LHCN-M2 (cell line): ENCODE measurements around the gene DDX3X. TPM values are rescaled to one million over a fixed set of nuclear protein-coding genes. Genes with fewer than 3 reads are reported as not detected.
"Not testable (repeated sequence)": the region's sequence is repeated elsewhere in the genome, so short reads cannot be mapped to it uniquely, and the experiment has no call there.

Experiments used
- DNase-seq: peaks from one replicate; pipeline ENCODE4 v3.0.0-alpha.2; 2012; ENCODE audit warnings: low read depth
- polyA plus RNA-seq: library from polyadenylated mRNA; unstranded; fragments of >200 nt; gene quantifications from one replicate; pipeline ENCODE4 v1.2.1, GENCODE V29; 2012; ENCODE audit warnings: missing spikeins
- total RNA-seq: library from RNA; depleted of rRNA; stranded (reverse); fragments of >200 nt; gene quantifications from 2 replicates; pipeline ENCODE4 v1.2.3, GENCODE V29; 2014; rRNA removed

Gene DDX3X
- total RNA-seq, result 149 and 190 TPM in 2 replicates
- 54.4 TPM for polyA plus RNA-seq

DNA sequence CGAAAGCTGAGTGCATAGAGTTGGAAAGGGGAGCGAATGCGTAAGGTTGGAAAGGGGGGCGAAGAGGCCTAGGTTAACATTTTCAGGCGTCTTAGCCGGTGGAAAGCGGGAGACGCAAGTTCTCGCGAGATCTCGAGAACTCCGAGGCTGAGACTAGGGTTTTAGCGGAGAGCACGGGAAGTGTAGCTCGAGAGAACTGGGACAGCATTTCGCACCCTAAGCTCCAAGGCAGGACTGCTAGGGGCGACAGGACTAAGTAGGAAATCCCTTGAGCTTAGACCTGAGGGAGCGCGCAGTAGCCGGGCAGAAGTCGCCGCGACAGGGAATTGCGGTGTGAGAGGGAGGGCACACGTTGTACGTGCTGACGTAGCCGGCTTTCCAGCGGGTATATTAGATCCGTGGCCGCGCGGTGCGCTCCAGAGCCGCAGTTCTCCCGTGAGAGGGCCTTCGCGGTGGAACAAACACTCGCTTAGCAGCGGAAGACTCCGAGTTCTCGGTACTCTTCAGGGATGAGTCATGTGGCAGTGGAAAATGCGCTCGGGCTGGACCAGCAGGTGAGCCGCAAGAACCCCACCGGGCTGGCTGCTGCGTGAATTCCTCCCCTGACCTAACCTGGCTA is at the start of gene DDX3X:
TSS of gene DDX3X (plus strand) at position 419 of the 619 bp plus-strand sequence. CDS start at position 510, 91 bp downstream.
- peak; percentile 82 for DNase-seq

DNA sequence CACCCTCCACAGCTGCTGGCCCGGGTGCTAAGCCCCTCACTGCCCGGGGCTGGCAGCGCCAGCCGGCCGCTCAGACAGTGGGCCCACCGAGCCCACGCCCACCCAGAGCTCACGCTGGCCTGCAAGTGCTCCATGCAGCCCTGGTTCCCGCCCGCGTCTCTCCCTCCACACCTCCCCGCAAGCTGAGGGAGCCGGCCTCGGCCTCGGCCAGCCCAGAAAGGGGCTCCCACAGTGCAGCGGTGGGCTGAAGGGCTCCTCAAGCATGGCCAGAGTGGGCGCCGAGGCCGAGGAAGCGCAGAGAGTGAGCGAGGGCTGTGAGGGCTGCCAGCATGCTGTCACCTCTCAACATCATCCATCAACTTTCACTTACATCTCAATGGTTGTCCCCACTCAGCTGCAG is 48.0 kb upstream of the DDX3X start:
- not testable (repeated sequence) for DNase-seq

GRCh38 chrX:41288641-41289040 is 45.3 kb upstream of the DDX3X start:
- no peak for DNase-seq

GRCh38 chrX:41289095-41289494 is 44.9 kb upstream of the DDX3X start:
- DNase-seq, result no peak

GRCh38 chrX:41291309-41291708 is 42.7 kb upstream of the DDX3X start:
- DNase-seq, result no peak

- no peak for DNase-seq
Measured at GRCh38 chrX:41293269-41293668, 40.7 kb upstream of the DDX3X start.

GRCh38 chrX:41300758-41301437 is 33.1 kb upstream of the DDX3X start:
- DNase-seq, result peak; percentile 23

- no peak for DNase-seq
Measured at GRCh38 chrX:41301438-41301824, 32.5 kb upstream of the DDX3X start.

- no peak for DNase-seq
Measured at GRCh38 chrX:41302370-41302769, 31.6 kb upstream of the DDX3X start.

GRCh38 chrX:41303013-41303412 is 30.9 kb upstream of the DDX3X start:
- DNase-seq, result no peak

GRCh38 chrX:41304178-41304577 is 29.8 kb upstream of the DDX3X start:
- DNase-seq, result no peak

- DNase-seq, result no peak
Measured at GRCh38 chrX:41308884-41309647, 24.9 kb upstream of the DDX3X start.

DNA sequence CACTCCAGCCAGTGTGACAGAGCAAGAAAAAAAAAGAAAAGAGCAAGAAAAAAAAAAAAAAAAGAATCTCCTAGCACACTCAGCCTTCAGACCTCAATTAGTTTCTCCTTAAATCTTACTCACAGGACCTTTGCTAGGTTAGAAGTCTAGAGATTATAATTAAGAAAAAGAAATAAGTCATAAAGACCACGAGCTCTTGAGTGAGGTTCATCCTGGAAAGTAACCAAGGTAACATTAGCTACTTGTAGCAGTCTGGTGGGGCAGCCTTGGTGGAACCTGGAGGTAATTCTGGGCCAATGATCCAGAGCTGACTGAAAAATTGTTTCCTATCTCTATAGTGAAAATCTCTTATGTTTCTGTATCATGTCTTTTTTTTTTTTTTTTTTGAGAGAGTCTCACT is 21.2 kb upstream of the DDX3X start:
- no peak for DNase-seq

- peak; percentile 72 for DNase-seq
Measured at GRCh38 chrX:41313419-41313818, 20.5 kb upstream of the DDX3X start.

DNA sequence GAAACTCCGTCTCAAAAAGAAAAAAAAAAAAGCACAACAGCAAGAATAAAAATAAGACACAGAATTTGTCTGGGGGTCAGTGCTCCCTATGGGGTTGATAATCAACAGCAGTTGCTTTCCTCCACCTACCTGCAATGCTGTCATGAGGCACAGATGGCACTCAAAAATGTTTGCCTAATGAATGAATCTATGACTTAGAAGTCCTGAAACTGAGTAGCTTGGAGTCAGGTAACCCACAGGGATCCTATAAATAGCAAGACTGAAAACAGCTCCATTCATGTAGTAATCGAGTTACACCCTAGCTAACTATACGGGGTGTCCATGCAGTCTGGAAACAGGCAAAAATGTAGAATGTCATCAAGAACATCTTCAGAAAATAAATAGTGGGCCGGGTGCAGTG is 19.8 kb upstream of the DDX3X start:
- DNase-seq, result no peak

GRCh38 chrX:41314881-41315280 is 19.1 kb upstream of the DDX3X start:
- DNase-seq, result no peak

DNA sequence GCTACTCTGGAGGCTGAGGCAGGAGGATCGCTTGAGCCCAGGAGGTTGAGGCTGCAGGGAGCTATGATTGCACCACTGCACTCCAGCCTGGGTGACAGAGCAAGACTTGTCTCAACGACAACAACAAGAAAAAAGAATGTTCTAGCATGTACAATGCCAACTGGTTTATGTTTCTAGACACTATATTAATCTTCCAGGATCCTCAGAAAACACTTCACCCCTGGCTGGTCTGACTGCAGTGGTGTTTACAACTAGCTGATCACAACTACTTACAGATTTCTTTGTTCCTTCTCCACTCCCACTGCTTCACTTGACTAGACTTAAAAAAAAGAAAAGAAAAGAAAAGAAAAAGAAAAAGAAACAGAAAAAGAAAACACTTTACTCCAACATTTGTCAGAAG is 17.7 kb upstream of the DDX3X start:
- not testable (repeated sequence) for DNase-seq

GRCh38 chrX:41317477-41318208 is 16.3 kb upstream of the DDX3X start:
- DNase-seq, result no peak

DNA sequence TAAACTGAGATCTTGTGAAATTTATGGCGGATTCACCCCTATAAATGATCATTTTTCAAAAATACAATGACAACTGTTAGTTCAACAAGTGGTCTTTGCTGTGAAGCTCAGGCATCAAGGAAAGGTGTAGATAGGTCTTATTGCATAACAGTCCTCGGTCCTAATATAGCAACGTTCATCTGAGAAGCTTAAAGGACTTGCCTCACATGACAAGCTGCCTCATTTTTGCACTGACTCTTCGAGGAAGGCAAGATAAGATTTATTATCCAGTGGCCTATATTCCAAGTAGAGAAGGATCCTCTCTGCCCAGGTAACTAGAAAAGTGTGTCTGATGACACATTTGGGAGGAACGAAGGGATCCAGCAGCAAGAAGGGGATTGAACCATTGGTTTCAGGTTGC is 13.6 kb upstream of the DDX3X start:
- DNase-seq, result no peak

DNA sequence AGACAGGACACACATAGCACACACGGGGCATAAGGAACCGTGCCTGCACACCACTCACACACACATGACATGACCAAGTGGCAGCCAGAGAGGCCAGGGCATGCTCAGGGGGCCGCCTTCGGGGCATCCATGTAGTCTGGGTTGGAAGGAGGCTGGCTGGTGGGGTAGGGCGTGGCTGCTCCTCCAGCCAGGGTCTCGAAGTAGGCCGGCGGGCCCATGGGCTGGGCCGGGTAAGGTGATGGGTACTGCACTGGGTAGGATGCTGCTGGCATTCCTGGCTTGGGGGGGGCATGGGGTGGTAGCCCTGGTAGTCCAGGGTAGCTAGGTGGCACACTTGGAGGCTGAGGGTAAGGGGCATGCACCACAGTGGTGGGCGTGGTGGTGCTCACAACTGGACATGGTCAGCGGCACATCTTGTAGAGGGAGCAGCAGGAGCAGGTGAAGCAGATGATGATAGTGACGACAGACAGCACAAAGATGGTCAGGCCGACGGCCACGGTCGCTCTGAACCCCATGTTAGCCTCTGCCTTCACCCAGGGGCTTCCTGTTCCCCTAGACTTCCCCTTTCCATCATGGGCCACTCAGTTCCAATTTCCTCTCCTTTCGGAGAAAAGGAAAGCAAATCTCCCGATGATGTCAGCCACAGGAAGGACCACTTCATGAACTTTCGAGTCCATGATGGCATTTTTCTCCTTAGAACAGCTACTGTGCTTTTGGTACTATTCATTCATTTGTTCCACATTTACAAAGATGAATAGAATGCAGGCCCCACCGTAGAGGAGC is 10.9 kb upstream of the DDX3X start:
- DNase-seq, result no peak

- no peak for DNase-seq
Measured at GRCh38 chrX:41326431-41326830, 7.5 kb upstream of the DDX3X start.
